T-cell (primary cell): Measurements from ENCODE around the gene SEPTIN6. TPM values are rescaled to one million over a fixed set of nuclear protein-coding genes. Genes with fewer than 3 reads are reported as not detected.
A peak's percentile ranks its signal among the peaks of the same experiment; 100 is the strongest.
"Not testable (repeated sequence)": the region's sequence is repeated elsewhere in the genome, so short reads cannot be mapped to it uniquely, and the experiment has no call there.

Source experiments
- ATAC-seq, 4 experiments: fragments of 200-7000 bp in 3 of 4; fragments of 150-1000 bp in 1 of 4; cut with Tn5 transposase; replicated peaks in 1 of 4; 1 replicate in 3 of 4; 2 replicates in 1 of 4; pipeline ENCODE4 v1.10.0; 2021; ENCODE audit warnings: moderate library complexity in 3 of 4, mild to moderate bottlenecking in 2 of 4, moderate number of reproducible peaks in 1 of 4
- CTCF ChIA-PET, 2 donors: fragments of 300-600 bp; sonication (Branson Sonifier 250); formaldehyde crosslinking; loops; one replicate each; lab custom pipeline; 2022; ENCODE audit warnings: antibody characterized with exemption in 2 of 2; lab: Charles Lee
- POLR2A ChIA-PET, 2 donors: fragments of 300-600 bp; sonication (Branson Sonifier 250); formaldehyde crosslinking; loops; one replicate each; lab custom pipeline; 2022; ENCODE audit warnings: antibody characterized with exemption in 2 of 2; lab: Charles Lee
- DNase-seq, 35 experiments: peaks; one replicate each; pipeline versions ENCODE4 v3.0.0 to v3.0.0-alpha.2; 2013 to 2023
- H3K27ac ChIP-seq: one replicate; pipeline ENCODE4 v1.5.1; 2013; ENCODE audit warnings: low read length
- H3K27me3 ChIP-seq, 2 experiments: replicated peaks in 1 of 2; 1 replicate in 1 of 2; 2 replicates in 1 of 2; pipeline versions ENCODE4 v1.6.1 to v1.7.0; 2013; ENCODE audit warnings: low read length in 1 of 2, mixed read lengths in 1 of 2; ENCODE audit not compliant: control insufficient read depth in 2 of 2, insufficient read depth in 2 of 2; ENCODE audit errors: extremely low read depth in 1 of 2
- H3K36me3 ChIP-seq, 2 donors: 1 replicate in 1 of 2; 2 replicates in 1 of 2; pipeline versions ENCODE4 v1.6.1 to v1.7.0; 2013; ENCODE audit warnings: low read length in 1 of 2; ENCODE audit not compliant: control insufficient read depth in 2 of 2, insufficient read depth in 1 of 2; ENCODE audit errors: extremely low read depth in 1 of 2
- H3K4me1 ChIP-seq, 2 experiments: 1 replicate in 1 of 2; 2 replicates in 1 of 2; pipeline versions ENCODE4 v1.6.1 to v1.7.0; 2013; ENCODE audit warnings: low read length in 2 of 2, mixed read lengths in 1 of 2; ENCODE audit not compliant: insufficient read depth in 2 of 2, control insufficient read depth in 1 of 2; ENCODE audit errors: extremely low read depth in 1 of 2
- H3K4me3 ChIP-seq, 2 donors: 1 replicate in 1 of 2; 2 replicates in 1 of 2; pipeline versions ENCODE4 v1.5.1 to v1.7.0; 2013; ENCODE audit warnings: mild to moderate bottlenecking in 2 of 2, low read length in 1 of 2, moderate library complexity in 1 of 2; ENCODE audit not compliant: control insufficient read depth in 1 of 2; ENCODE audit errors: extremely low read depth in 1 of 2
- H3K9me3 ChIP-seq: 2 replicates; pipeline ENCODE4 v1.7.0; 2013
- H3K27ac Mint-ChIP-seq, 2 donors: one replicate each; pipeline ENCODE4 v1.8.0; 2020 to 2021; ENCODE audit warnings: mild to moderate bottlenecking in 2 of 2, mixed read lengths in 2 of 2
- H3K27me3 Mint-ChIP-seq, 2 donors: one replicate each; pipeline ENCODE4 v1.8.0; 2021 to 2022; ENCODE audit warnings: mixed read lengths in 2 of 2
- H3K36me3 Mint-ChIP-seq: one replicate; pipeline ENCODE4 v1.8.0; 2021; ENCODE audit warnings: mixed read lengths
- H3K4me1 Mint-ChIP-seq, 3 donors: one replicate each; pipeline ENCODE4 v1.8.0; 2020 to 2022; ENCODE audit warnings: mixed read lengths in 3 of 3, mild to moderate bottlenecking in 1 of 3
- H3K4me3 Mint-ChIP-seq, 3 donors: one replicate each; pipeline ENCODE4 v1.8.0; 2020 to 2022; ENCODE audit warnings: mild to moderate bottlenecking in 3 of 3, mixed read lengths in 3 of 3, moderate library complexity in 3 of 3
- H3K9me3 Mint-ChIP-seq, 3 donors: one replicate each; pipeline ENCODE4 v1.8.0; 2020 to 2022; ENCODE audit warnings: mixed read lengths in 3 of 3
- whole genome bisulfite sequencing: methylation state at CpG from one replicate; pipeline ENCODE4 v1.1.5; 2013; ENCODE audit warnings: missing lambda C conversion rate; ENCODE audit not compliant: insufficient coverage; 5-methylcytosine and 5-hydroxymethylcytosine counted together
- total RNA-seq, 35 experiments: library from RNA in 6 of 35; stranded (reverse) in 6 of 35; fragments of 120-200 nt in 1 of 35; gene quantifications; one replicate each; pipeline versions ENCODE4 v1.2.1 to v1.2.4 and lab custom pipeline; 2013 to 2026

Gene SEPTIN6
- total RNA-seq, 5 donors from 2014 or later (not counting 1 experiment from before 2014, with no cell fraction given), result 171 to 269 (median 206) TPM

- Mint-ChIP-seq H3K9me3 (no peaks in the 10 kb centered on the region), H3K36me3 (peaks cover 20% of the 10 kb centered on the region), H3K4me1 (peaks cover 41 to 52% (median 43%) of the 10 kb centered on the region in 3 donors), H3K4me3 (no peak overlapping the region), H3K27ac (peak overlapping the region; percentile 22 to 46), H3K27me3 (no peaks in the 10 kb centered on the region)
- Histone ChIP-seq H3K4me1 (peaks cover 2 to 27% of the 10 kb centered on the region in 2 experiments), H3K4me3 (no peak overlapping the region), H3K27ac (no peak overlapping the region), H3K27me3 (no peaks in the 10 kb centered on the region), H3K9me3 (no peaks in the 10 kb centered on the region), H3K36me3 (peaks cover 15 to 59% of the 10 kb centered on the region in 2 donors)
- DNase-seq, result no peak
- 96% methylated on average over 5 of the region's 16 CpGs for WGBS
- ChIA-PET POLR2A (interaction anchor here in 1 of 2 donors (1.0 kb wide), 1 partner anchor 9 kb away, joined by 7 read pairs; no protein-coding TSS in a partner anchor), CTCF (no interaction called here)
- ATAC-seq, result no peak
These were observed 25.7 kb downstream of the SEPTIN6 start for GRCh38 chrX:119667111-119667878.

- H3K4me1 Mint-ChIP-seq, result peaks cover 36 to 46% (median 38%) of the 10 kb centered on the region in 3 donors
- peaks cover 0 to 18% of the 10 kb centered on the region in 2 experiments for H3K4me1 ChIP-seq
- H3K4me3 ChIP-seq, H3K9me3 ChIP-seq, ATAC-seq, DNase-seq, H3K27me3 ChIP-seq, H3K9me3 Mint-ChIP-seq, H3K27ac ChIP-seq, H3K4me3 Mint-ChIP-seq, H3K27me3 Mint-ChIP-seq: not testable (repeated sequence)
- WGBS, result 80% methylated on average over 1 of the region's 9 CpGs
- ChIA-PET POLR2A (interaction anchor here in 1 of 2 donors (0.6 kb wide), 1 partner anchor 24 kb away, joined by 6 read pairs; no protein-coding TSS in a partner anchor), CTCF (interaction anchor here in 1 of 2 donors (0.7 kb wide), 1 partner anchor 15 kb away, joined by 3 read pairs; no protein-coding TSS in a partner anchor)
- peak overlapping the region in 1 of 2 donors; percentile 31 for H3K27ac Mint-ChIP-seq
- H3K36me3 ChIP-seq, result peaks cover 10 to 59% of the 10 kb centered on the region in 2 donors
- peaks cover 24% of the 10 kb centered on the region for H3K36me3 Mint-ChIP-seq
These were observed 28.1 kb downstream of the SEPTIN6 start for GRCh38 chrX:119664877-119665276.

- peaks cover 34% of the 10 kb centered on the region for H3K36me3 Mint-ChIP-seq
- no peak for ATAC-seq
- DNase-seq, result no peak
- Histone ChIP-seq H3K36me3 (peaks cover 9 to 41% of the 10 kb centered on the region in 2 donors), H3K4me1 (peaks cover 0 to 6% of the 10 kb centered on the region in 2 experiments), H3K9me3 (no peaks in the 10 kb centered on the region), H3K27ac (no peak overlapping the region), H3K4me3 (no peak overlapping the region), H3K27me3 (no peaks in the 10 kb centered on the region)
- H3K4me1 Mint-ChIP-seq, result peaks cover 31 to 35% (median 35%) of the 10 kb centered on the region in 3 donors
- H3K4me3 Mint-ChIP-seq, result no peak overlapping the region
- peak overlapping the region in 1 of 2 donors; percentile 46 for H3K27ac Mint-ChIP-seq
- no CpG with 5 or more reads among the region's 4 CpGs for WGBS
- CTCF ChIA-PET, result interaction anchor here (0.5 to 0.9 kb wide), 5 partner anchors 12 to 151 kb away, joined by 3 to 5 read pairs (median 4); partner anchors contain the start of gene RPL39 (in 1 of the 2)
- POLR2A ChIA-PET, result interaction anchor here (0.6 to 0.8 kb wide), 5 partner anchors 11 to 160 kb away, joined by 5 to 13 read pairs (median 7); no protein-coding TSS in a partner anchor
- H3K27me3 Mint-ChIP-seq, result no peaks in the 10 kb centered on the region
- no peaks in the 10 kb centered on the region for H3K9me3 Mint-ChIP-seq
These were observed 31.5 kb downstream of the SEPTIN6 start for GRCh38 chrX:119661486-119661885.

- Mint-ChIP-seq H3K4me1 (peaks cover 40 to 44% (median 43%) of the 10 kb centered on the region in 3 donors), H3K27me3 (no peaks in the 10 kb centered on the region), H3K36me3 (peaks cover 39% of the 10 kb centered on the region), H3K4me3 (no peak overlapping the region), H3K9me3 (no peaks in the 10 kb centered on the region), H3K27ac (peak overlapping the region; percentile 65 to 81)
- ChIA-PET POLR2A (interaction anchor here (0.5 to 1.4 kb wide), 4 partner anchors 33 to 103 kb away, joined by 3 to 6 read pairs (median 4); partner anchors contain the start of gene SEPTIN6 (in 1 of the 2)), CTCF (interaction anchor here (0.5 to 1.3 kb wide), 2 partner anchors 15 to 29 kb away, joined by 5 read pairs; no protein-coding TSS in a partner anchor)
- H3K4me3 ChIP-seq, result no peak overlapping the region
- no peaks in the 10 kb centered on the region for H3K9me3 ChIP-seq
- peaks cover 0 to 8% of the 10 kb centered on the region in 2 experiments for H3K4me1 ChIP-seq
- DNase-seq (no peak), ATAC-seq (no peak)
- no peaks in the 10 kb centered on the region for H3K27me3 ChIP-seq
- H3K27ac ChIP-seq, result no peak overlapping the region
- peaks cover 7 to 37% of the 10 kb centered on the region in 2 donors for H3K36me3 ChIP-seq
These were observed 33.4 kb downstream of the SEPTIN6 start for GRCh38 chrX:119659522-119659921.

GRCh38 chrX:119655125-119655524, 37.8 kb downstream of the SEPTIN6 start:
- Histone ChIP-seq H3K36me3 (peaks cover 4 to 41% of the 10 kb centered on the region in 2 donors), H3K27me3 (no peaks in the 10 kb centered on the region), H3K4me3 (no peak overlapping the region), H3K9me3 (no peaks in the 10 kb centered on the region), H3K27ac (peak overlapping the region; percentile 24), H3K4me1 (peaks cover 0 to 17% of the 10 kb centered on the region in 2 experiments)
- POLR2A ChIA-PET, result interaction anchor here (0.6 to 0.7 kb wide), 3 partner anchors 32 to 98 kb away, joined by 3 read pairs; no protein-coding TSS in a partner anchor
- Mint-ChIP-seq H3K4me3 (peak overlapping the region; percentile 0 to 69 (median 4)), H3K36me3 (peaks cover 28% of the 10 kb centered on the region), H3K4me1 (peaks cover 29 to 47% (median 42%) of the 10 kb centered on the region in 3 donors), H3K9me3 (no peaks in the 10 kb centered on the region), H3K27ac (peak overlapping the region; percentile 84 to 98), H3K27me3 (no peaks in the 10 kb centered on the region)
- 11% methylated on average over 3 of the region's 6 CpGs for WGBS
- DNase-seq (peak in 6 of 35 experiments; percentile 8 to 61 (median 30)), ATAC-seq (peak; percentile 43 to 71 (median 54))
- CTCF ChIA-PET, result interaction anchor here (0.5 to 1.6 kb wide), 4 partner anchors 10 to 74 kb away, joined by 3 to 5 read pairs (median 3); no protein-coding TSS in a partner anchor

- Mint-ChIP-seq H3K4me1 (peaks cover 29 to 45% (median 39%) of the 10 kb centered on the region in 3 donors), H3K4me3 (peak overlapping the region in 2 of 3 donors; percentile 13 to 46), H3K27ac (peak overlapping the region; percentile 76 to 84), H3K27me3 (no peaks in the 10 kb centered on the region), H3K36me3 (peaks cover 25% of the 10 kb centered on the region), H3K9me3 (no peaks in the 10 kb centered on the region)
- H3K9me3 ChIP-seq, result no peaks in the 10 kb centered on the region
- ATAC-seq (peak; percentile 37 to 79 (median 48)), DNase-seq (peak in 26 of 35 experiments; percentile 8 to 58 (median 26))
- POLR2A ChIA-PET, result interaction anchor here (0.5 to 0.6 kb wide), 3 partner anchors 55 to 183 kb away, joined by 3 to 5 read pairs (median 5); no protein-coding TSS in a partner anchor
- CTCF ChIA-PET, result interaction anchor here (0.7 to 1.6 kb wide), 4 partner anchors 9 to 48 kb away, joined by 3 read pairs; partner anchors contain the start of gene NKRF (in 1 of the 2)
- peaks cover 0 to 21% of the 10 kb centered on the region in 2 experiments for H3K4me1 ChIP-seq
- H3K4me3 ChIP-seq, result no peak overlapping the region
- H3K36me3 ChIP-seq, result peaks cover 7 to 43% of the 10 kb centered on the region in 2 donors
- WGBS, result 63% methylated on average over 6 of the region's 8 CpGs
- H3K27ac ChIP-seq, result peak overlapping the region; percentile 24
- no peaks in the 10 kb centered on the region for H3K27me3 ChIP-seq
These were observed 38.8 kb downstream of the SEPTIN6 start for GRCh38 chrX:119654112-119654531.
